Mononuclear cell (primary cell): ENCODE measurements around the gene PLEKHJ1. TPM values are rescaled to one million over a fixed set of nuclear protein-coding genes. Genes with fewer than 3 reads are reported as not detected.

Experiments
- H3K27me3 ChIP-seq: 2 replicates; pipeline ENCODE4 v1.6.0; 2011; ENCODE audit warnings: low read length, control low read depth; ENCODE audit not compliant: insufficient read depth
- H3K4me1 ChIP-seq: 2 replicates; pipeline ENCODE4 v1.5.1; 2011; ENCODE audit warnings: mild to moderate bottlenecking, low read length, control low read depth; ENCODE audit not compliant: insufficient read depth
- H3K4me3 ChIP-seq: 2 replicates; pipeline ENCODE4 v1.5.1; 2011; ENCODE audit warnings: mild to moderate bottlenecking, low read length, moderate library complexity
- H3K9me3 ChIP-seq: 2 replicates; pipeline ENCODE4 v1.5.1; 2011; ENCODE audit warnings: low read depth, mild to moderate bottlenecking, control low read depth, low read length
- total RNA-seq: library from RNA; depleted of rRNA; stranded (reverse); fragments of >200 nt; gene quantifications from one replicate; pipeline ENCODE4 v1.2.3, GENCODE V29; 2012

PLEKHJ1 gene
- total RNA-seq, 1 donor: 25.3 TPM

- H3K27me3 ChIP-seq: no peaks in the 10 kb centered on the region
- peaks cover 55% of the 10 kb centered on the region for H3K4me1 ChIP-seq
- no peaks in the 10 kb centered on the region for H3K9me3 ChIP-seq
- H3K4me3 ChIP-seq: peak overlapping the region; percentile 45
These were observed 607 bp downstream of the PLEKHJ1 start for GRCh38 chr19:2235381-2236063.

GRCh38 chr19:2234996-2235380 lies 1.1 kb downstream of the PLEKHJ1 start:
- H3K4me3 ChIP-seq: peak overlapping the region; percentile 45
- peaks cover 49% of the 10 kb centered on the region for H3K4me1 ChIP-seq
- no peaks in the 10 kb centered on the region for H3K9me3 ChIP-seq
- no peaks in the 10 kb centered on the region for H3K27me3 ChIP-seq

GRCh38 chr19:2233601-2234280 lies 2.4 kb downstream of the PLEKHJ1 start:
- Histone ChIP-seq H3K4me3 (no peak overlapping the region), H3K4me1 (peaks cover 37% of the 10 kb centered on the region), H3K9me3 (no peaks in the 10 kb centered on the region), H3K27me3 (no peaks in the 10 kb centered on the region)

- Histone ChIP-seq H3K27me3 (no peaks in the 10 kb centered on the region), H3K9me3 (no peaks in the 10 kb centered on the region), H3K4me1 (peaks cover 25% of the 10 kb centered on the region), H3K4me3 (no peak overlapping the region)
These were observed 3.6 kb downstream of the PLEKHJ1 start for GRCh38 chr19:2232286-2233151.

- H3K4me1 ChIP-seq: peaks cover 20% of the 10 kb centered on the region
- no peaks in the 10 kb centered on the region for H3K27me3 ChIP-seq
- H3K9me3 ChIP-seq: no peaks in the 10 kb centered on the region
- H3K4me3 ChIP-seq: no peak overlapping the region
These were observed 4.4 kb downstream of the PLEKHJ1 start for GRCh38 chr19:2231621-2232221.

GRCh38 chr19:2230807-2231533 lies 5.2 kb downstream of the PLEKHJ1 start:
- no peak overlapping the region for H3K4me3 ChIP-seq
- H3K27me3 ChIP-seq: no peaks in the 10 kb centered on the region
- peaks cover 20% of the 10 kb centered on the region for H3K4me1 ChIP-seq
- no peaks in the 10 kb centered on the region for H3K9me3 ChIP-seq

- H3K4me3 ChIP-seq: no peak overlapping the region
- peaks cover 15% of the 10 kb centered on the region for H3K4me1 ChIP-seq
- H3K27me3 ChIP-seq: no peaks in the 10 kb centered on the region
- H3K9me3 ChIP-seq: no peaks in the 10 kb centered on the region
These were observed 6.0 kb downstream of the PLEKHJ1 start for GRCh38 chr19:2230033-2230531.

- Histone ChIP-seq H3K9me3 (no peaks in the 10 kb centered on the region), H3K4me1 (peaks cover 7% of the 10 kb centered on the region), H3K27me3 (no peaks in the 10 kb centered on the region), H3K4me3 (no peak overlapping the region)
These were observed 6.8 kb downstream of the PLEKHJ1 start for GRCh38 chr19:2229103-2230032.

- Histone ChIP-seq H3K27me3 (no peaks in the 10 kb centered on the region), H3K4me1 (no peaks in the 10 kb centered on the region), H3K4me3 (no peak overlapping the region), H3K9me3 (no peaks in the 10 kb centered on the region)
These were observed 7.7 kb downstream of the PLEKHJ1 start for GRCh38 chr19:2228157-2229030.

- Histone ChIP-seq H3K27me3 (no peaks in the 10 kb centered on the region), H3K9me3 (no peaks in the 10 kb centered on the region), H3K4me1 (no peaks in the 10 kb centered on the region), H3K4me3 (no peak overlapping the region)
These were observed 8.5 kb downstream of the PLEKHJ1 start for GRCh38 chr19:2227415-2228156.

- Histone ChIP-seq H3K27me3 (no peaks in the 10 kb centered on the region), H3K4me1 (no peaks in the 10 kb centered on the region), H3K4me3 (no peak overlapping the region), H3K9me3 (no peaks in the 10 kb centered on the region)
These were observed 9.2 kb downstream of the PLEKHJ1 start for GRCh38 chr19:2226840-2227360.
